ENCODE data around the gene RAB36. TPM values are rescaled to one million over a fixed set of nuclear protein-coding genes. Genes with fewer than 3 reads are reported as not detected.

Gene RAB36
- total and polyA plus RNA-seq, 9 of the 15 experiments (the other 6 are each of a cell fraction or from before 2014, with no cell fraction given): 0.04 to 0.50 (median 0.08) TPM; not detected in 3

DNA sequence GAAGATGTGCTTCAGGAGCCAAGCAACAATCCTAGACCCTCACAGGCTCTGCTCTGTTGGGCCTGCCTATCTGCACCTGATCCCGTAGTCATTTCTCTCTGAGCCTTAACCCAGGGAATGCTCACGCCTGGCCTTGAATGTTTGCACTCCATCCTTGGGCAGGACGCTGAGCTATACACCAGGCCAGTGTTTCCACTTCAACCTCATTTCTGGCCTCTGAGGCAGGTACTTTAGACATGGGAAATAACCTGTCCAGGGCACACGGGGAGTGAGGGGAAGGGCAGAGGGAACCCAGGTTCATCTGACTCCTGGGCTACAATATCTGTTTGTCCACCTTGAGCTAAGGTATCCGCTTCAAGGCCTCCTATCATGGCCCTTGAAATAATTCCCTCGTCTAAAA is 13.3 kb upstream of the RAB36 start (continued):
- TF ChIP-seq, protein P1, sequence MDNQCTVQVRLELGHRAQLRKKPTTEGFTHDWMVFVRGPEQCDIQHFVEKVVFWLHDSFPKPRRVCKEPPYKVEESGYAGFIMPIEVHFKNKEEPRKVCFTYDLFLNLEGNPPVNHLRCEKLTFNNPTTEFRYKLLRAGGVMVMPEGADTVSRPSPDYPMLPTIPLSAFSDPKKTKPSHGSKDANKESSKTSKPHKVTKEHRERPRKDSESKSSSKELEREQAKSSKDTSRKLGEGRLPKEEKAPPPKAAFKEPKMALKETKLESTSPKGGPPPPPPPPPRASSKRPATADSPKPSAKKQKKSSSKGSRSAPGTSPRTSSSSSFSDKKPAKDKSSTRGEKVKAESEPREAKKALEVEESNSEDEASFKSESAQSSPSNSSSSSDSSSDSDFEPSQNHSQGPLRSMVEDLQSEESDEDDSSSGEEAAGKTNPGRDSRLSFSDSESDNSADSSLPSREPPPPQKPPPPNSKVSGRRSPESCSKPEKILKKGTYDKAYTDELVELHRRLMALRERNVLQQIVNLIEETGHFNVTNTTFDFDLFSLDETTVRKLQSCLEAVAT (IDR thresholded peaks at IDR 0.05): no peak

DNA sequence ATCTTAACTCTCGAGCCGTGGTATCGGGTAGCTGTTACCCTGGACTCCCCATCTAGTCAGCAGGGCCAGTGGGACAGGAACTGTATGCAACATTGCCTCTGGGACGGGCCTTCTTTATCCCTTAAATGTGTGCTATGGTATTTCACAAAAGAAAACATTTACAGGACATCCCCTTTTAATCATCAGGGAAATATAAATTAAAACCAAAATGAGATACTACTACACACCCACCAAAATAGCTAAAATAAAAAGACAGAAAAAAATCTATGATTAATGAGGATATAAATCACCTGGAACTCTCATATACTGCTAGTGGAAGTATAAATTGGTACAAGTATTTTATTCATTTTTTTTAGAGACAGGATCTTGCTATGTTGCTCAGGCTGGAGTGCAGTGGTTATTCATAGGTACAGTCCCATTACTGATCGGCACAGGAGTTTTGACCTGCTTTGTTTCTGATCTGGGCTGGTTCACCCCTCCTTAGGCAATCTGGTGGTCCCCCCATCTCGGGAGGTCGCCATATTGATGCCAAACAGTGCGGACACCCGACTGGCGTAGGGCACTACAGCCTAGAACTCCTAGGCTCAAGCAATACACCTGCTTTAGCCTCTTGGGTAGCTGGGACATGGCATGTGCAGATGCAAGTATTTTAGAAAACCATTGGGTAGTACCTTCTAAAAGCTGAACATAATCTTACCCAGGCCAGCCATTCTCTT is 12.7 kb upstream of the RAB36 start:
- BruUV-seq (replicated peaks): no TSS peak
- ChIA-PET CTCF (ENCODE audit: low intra/inter-chr PET ratio) (interaction anchor here (0.5 to 12.0 kb wide), 3 partner anchors 8 to 173 kb away, joined by 3 to 549 read pairs (median 5); no protein-coding TSS in a partner anchor), POLR2A (interaction anchor here (0.6 to 8.6 kb wide), 18 partner anchors 7 to 573 kb away, joined by 3 to 74 read pairs (median 4); partner anchors contain the start of genes BCR, IGLL5, RAB36 and RSPH14)
- H3K27ac ChIP-seq (ENCODE audit: extremely low read depth, low read depth, low read length): no peak overlapping the region
- no peak overlapping the region for H3K9ac ChIP-seq (ENCODE audit: insufficient read depth in 1 of 2, low read depth in 2 of 2, low read length in 2 of 2)
- H3K4me2 ChIP-seq (ENCODE audit: insufficient read depth, low read length): no peak overlapping the region
- H3K4me1 ChIP-seq (replicated peaks in 1 of 2; ENCODE audit: control insufficient read depth in 2 of 2, insufficient read depth in 2 of 2, low read length in 2 of 2): peaks cover 0 to 3% of the 10 kb centered on the region in 2 experiments; a peak in 1 of 5 replicates
- H4K20me1 ChIP-seq (replicated peaks; ENCODE audit: control insufficient read depth, insufficient read depth, low read length): peaks cover 35% of the 10 kb centered on the region
- ATAC-seq (no peak), FAIRE-seq (no peak), DNase-seq (ENCODE audit: extremely low read depth in 1 of 4, low spot score in 3 of 4) (peak in 1 of 4 experiments; percentile 54)
- intact Hi-C loops (cut with micrococcal nuclease) (no loop called here), in situ Hi-C loops (cut with MboI) (no loop called here)
- 1% methylated on average over 10 of the region's 10 CpGs for WGBS (ENCODE audit: insufficient coverage, low coverage, missing lambda C conversion rate)
- H3K36me3 ChIP-seq (ENCODE audit: control insufficient read depth, insufficient read depth, low read length): no peaks in the 10 kb centered on the region
- H3K9me3 ChIP-seq (replicated peaks; ENCODE audit: control insufficient read depth, insufficient read depth, low read depth, low read length): no peaks in the 10 kb centered on the region
- TF ChIP-seq, protein P2, sequence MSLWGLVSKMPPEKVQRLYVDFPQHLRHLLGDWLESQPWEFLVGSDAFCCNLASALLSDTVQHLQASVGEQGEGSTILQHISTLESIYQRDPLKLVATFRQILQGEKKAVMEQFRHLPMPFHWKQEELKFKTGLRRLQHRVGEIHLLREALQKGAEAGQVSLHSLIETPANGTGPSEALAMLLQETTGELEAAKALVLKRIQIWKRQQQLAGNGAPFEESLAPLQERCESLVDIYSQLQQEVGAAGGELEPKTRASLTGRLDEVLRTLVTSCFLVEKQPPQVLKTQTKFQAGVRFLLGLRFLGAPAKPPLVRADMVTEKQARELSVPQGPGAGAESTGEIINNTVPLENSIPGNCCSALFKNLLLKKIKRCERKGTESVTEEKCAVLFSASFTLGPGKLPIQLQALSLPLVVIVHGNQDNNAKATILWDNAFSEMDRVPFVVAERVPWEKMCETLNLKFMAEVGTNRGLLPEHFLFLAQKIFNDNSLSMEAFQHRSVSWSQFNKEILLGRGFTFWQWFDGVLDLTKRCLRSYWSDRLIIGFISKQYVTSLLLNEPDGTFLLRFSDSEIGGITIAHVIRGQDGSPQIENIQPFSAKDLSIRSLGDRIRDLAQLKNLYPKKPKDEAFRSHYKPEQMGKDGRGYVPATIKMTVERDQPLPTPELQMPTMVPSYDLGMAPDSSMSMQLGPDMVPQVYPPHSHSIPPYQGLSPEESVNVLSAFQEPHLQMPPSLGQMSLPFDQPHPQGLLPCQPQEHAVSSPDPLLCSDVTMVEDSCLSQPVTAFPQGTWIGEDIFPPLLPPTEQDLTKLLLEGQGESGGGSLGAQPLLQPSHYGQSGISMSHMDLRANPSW (CRISPR knock-in tag; IDR thresholded peaks at IDR 0.05): peak; percentile 68
- TF ChIP-seq EGR1 (conservative IDR thresholded peaks at IDR 0.05) (no peak), HIVEP1 (CRISPR knock-in tag; IDR thresholded peaks at IDR 0.05) (no peak), ZNF354B (CRISPR knock-in tag; IDR thresholded peaks at IDR 0.05) (no peak)
- H3K27me3 ChIP-seq (ENCODE audit: control insufficient read depth in 2 of 2, insufficient read depth in 2 of 2, low read length in 2 of 2): peaks cover 52 to 64% of the 10 kb centered on the region in 2 experiments
- H3K9me1 ChIP-seq (ENCODE audit: control insufficient read depth, insufficient read depth, low read length): peaks cover 4% of the 10 kb centered on the region
- H2AFZ ChIP-seq (ENCODE audit: low read depth, low read length): no peak overlapping the region
- H3K79me2 ChIP-seq (ENCODE audit: control insufficient read depth, insufficient read depth, low read length): no peaks in the 10 kb centered on the region
- no peak overlapping the region for H3K4me3 ChIP-seq

Measured in K562 (cell line).